SJCRH30 (cell line): Measurements from ENCODE around the gene PSG1. TPM values are rescaled to one million over a fixed set of nuclear protein-coding genes. Genes with fewer than 3 reads are reported as not detected.
"Not testable (repeated sequence)": the region's sequence is repeated elsewhere in the genome, so short reads cannot be mapped to it uniquely, and the experiment has no call there.

Experiments
- DNase-seq, 2 experiments: peaks; one replicate each; pipeline ENCODE4 v3.0.0-alpha.2; 2015 to 2020
- H3K27ac ChIP-seq: fragments of 250-450 bp; sonication (Bioruptor Pico); 2 replicates; pipeline ENCODE4 v1.5.1; 2020; ENCODE audit warnings: mild to moderate bottlenecking, moderate library complexity
- H3K27me3 ChIP-seq: fragments of 250-450 bp; sonication (Bioruptor Pico); 2 replicates; pipeline ENCODE4 v1.5.1; 2020; ENCODE audit warnings: mild to moderate bottlenecking, moderate library complexity
- H3K36me3 ChIP-seq: fragments of 250-450 bp; sonication (Bioruptor Pico); 2 replicates; pipeline ENCODE4 v1.5.1; 2020; ENCODE audit warnings: mild to moderate bottlenecking, moderate library complexity
- H3K4me1 ChIP-seq: fragments of 250-450 bp; sonication (Bioruptor Pico); 2 replicates; pipeline ENCODE4 v1.5.1; 2020; ENCODE audit warnings: mild to moderate bottlenecking, moderate library complexity
- H3K4me3 ChIP-seq: fragments of 250-450 bp; sonication (Bioruptor Pico); 2 replicates; pipeline ENCODE4 v1.5.1; 2020; ENCODE audit warnings: mild to moderate bottlenecking, moderate library complexity
- H3K9me3 ChIP-seq: fragments of 250-450 bp; sonication (Bioruptor Pico); replicated peaks from 2 replicates; pipeline ENCODE4 v1.5.1; 2020; ENCODE audit warnings: mild to moderate bottlenecking, moderate library complexity
- total RNA-seq: library from RNA; depleted of rRNA; stranded (reverse); fragments of >200 nt; shearing (Covaris generic); gene quantifications from 2 replicates; pipeline ENCODE4 v1.2.3, GENCODE V29; 2014

PSG1 gene
- total RNA-seq, 1 experiment from 2014 or later: not detected

DNA sequence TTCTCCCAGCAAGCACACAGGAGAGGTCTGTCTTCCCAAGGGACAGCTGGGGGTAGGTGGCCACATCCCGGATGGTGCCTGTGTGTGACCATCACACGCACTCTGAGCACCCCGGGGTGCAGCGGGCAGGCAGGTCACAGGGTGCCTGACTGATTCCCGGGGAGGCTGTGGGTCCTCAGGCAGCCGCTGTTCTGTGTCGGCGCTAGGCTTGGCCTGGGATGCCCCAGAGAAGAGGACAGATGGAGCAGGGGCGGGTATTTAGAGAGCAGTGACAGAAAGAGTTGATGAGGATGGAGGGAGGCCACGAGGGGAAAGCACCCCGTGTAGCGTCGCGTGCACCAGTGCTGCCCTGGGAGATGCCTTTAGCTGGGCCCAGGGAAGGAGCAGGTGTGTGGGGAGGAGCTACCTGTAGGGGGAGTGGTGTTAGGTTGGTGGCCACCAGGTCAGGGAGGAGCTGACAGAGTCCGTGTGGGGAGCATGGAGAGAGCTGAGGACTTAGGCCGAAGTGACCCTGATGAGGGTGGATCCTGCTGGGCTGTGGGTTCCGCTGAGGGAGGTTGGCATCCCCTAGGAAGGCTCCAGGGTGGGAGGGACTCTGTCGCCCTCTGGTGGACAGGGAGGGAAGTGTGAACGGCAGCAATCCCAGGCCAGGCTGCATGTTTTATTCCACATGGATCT, 22.5 kb downstream of the PSG1 start:
- not testable (repeated sequence) for H3K4me3 ChIP-seq, H3K27ac ChIP-seq, H3K27me3 ChIP-seq, H3K9me3 ChIP-seq, H3K36me3 ChIP-seq
- peaks cover 18% of the 10 kb centered on the region for H3K4me1 ChIP-seq
- DNase-seq: peak; percentile 37 to 51

DNA sequence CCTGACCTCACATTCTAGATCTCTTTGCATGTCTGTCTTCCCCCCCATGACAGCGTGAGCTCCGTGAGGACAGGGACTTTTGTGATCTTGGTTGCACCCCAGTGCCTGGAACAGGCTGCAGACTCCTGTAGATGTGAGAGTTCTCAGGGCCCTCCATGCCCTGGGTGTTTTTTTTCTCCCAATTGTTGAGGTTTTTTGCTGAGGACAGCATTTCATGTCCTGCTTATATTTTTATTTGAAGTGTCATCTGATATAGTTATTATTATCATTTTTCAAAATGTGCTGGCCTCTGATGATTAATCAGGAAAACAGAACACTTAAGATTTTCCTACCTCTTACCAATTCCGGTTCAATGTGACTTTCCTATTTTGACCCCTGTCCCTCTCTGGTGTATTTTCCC, 24.8 kb downstream of the PSG1 start:
- H3K36me3 ChIP-seq, H3K27me3 ChIP-seq, H3K4me3 ChIP-seq, DNase-seq, H3K27ac ChIP-seq, H3K9me3 ChIP-seq: not testable (repeated sequence)
- H3K4me1 ChIP-seq: peaks cover 36% of the 10 kb centered on the region

DNA sequence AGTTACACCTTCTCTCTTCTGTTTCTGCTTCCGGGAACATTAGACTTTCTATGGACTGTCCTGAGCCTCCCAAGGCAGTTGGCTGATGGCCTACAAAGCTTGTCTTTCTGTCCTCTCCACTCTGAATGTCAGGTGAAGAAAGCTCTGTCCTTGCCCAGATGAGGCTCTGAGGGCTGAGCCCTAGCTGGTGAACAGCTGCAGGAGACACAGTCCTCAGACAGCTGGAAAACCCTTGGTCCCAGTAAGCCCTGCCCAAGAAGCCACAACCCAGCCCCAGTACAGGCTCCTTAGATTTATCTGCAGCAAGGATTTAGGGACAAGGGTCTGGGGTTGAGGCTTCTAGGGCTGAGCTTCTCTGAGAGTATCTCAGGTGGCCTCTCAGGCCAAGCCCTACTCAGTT, 26.3 kb downstream of the PSG1 start:
- peak; percentile 43 to 64 for DNase-seq
- Histone ChIP-seq H3K4me1 (peaks cover 36% of the 10 kb centered on the region), H3K27ac (peak overlapping the region; percentile 91)
- H3K36me3 ChIP-seq, H3K4me3 ChIP-seq, H3K27me3 ChIP-seq, H3K9me3 ChIP-seq: not testable (repeated sequence)

DNA sequence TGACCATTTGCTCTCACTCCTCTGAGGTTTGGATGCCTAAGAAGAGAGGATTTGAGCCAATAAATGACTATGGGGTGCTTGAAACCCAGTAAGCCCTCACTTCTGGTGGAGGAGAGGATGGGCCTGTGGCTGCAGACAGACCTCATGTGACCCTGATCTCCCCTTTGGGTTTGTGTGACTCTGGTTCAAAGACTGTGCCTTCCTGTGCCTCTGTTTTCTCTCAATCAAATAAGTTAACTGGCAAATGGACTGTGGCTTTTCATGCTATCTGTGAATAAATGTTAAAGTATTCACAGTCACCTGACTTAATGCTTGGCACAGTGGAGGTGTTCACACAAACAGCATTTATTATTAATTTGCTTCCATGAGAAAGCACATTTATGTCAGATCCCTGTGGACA, 26.7 kb downstream of the PSG1 start:
- DNase-seq, H3K36me3 ChIP-seq, H3K4me3 ChIP-seq, H3K27me3 ChIP-seq, H3K9me3 ChIP-seq: not testable (repeated sequence)
- H3K4me1 ChIP-seq: peaks cover 36% of the 10 kb centered on the region
- peak overlapping the region; percentile 91 for H3K27ac ChIP-seq

DNA sequence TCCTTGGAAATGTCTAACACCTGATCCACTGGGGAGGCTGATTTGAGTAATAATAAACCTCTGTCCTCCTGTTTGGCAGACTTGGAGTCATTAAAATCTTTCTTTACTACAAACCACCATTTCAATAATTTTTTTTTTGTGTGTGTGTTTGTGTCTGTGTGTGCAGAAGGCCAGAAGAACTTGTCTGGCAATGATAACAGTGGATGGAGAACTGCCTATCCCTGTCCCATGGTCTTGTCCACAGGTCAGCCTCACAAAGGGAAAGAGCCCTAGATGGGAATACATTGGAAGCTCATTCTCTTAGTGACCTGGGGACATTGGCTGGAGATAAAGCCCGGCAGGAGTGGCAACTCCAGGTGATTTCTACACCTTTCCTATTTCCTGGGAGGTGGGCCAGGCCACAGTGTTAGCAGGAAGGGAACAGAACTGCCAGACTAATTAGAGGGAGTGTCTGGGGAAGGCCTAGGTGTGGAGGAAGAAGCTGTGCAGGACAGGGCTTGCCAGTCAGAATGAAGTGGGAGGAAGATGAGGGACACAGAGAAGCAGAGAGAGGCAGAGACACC, 27.7 kb downstream of the PSG1 start:
- DNase-seq, H3K27me3 ChIP-seq, H3K36me3 ChIP-seq, H3K4me3 ChIP-seq, H3K9me3 ChIP-seq: not testable (repeated sequence)
- Histone ChIP-seq H3K4me1 (peaks cover 36% of the 10 kb centered on the region), H3K27ac (peak overlapping the region; percentile 91)

DNA sequence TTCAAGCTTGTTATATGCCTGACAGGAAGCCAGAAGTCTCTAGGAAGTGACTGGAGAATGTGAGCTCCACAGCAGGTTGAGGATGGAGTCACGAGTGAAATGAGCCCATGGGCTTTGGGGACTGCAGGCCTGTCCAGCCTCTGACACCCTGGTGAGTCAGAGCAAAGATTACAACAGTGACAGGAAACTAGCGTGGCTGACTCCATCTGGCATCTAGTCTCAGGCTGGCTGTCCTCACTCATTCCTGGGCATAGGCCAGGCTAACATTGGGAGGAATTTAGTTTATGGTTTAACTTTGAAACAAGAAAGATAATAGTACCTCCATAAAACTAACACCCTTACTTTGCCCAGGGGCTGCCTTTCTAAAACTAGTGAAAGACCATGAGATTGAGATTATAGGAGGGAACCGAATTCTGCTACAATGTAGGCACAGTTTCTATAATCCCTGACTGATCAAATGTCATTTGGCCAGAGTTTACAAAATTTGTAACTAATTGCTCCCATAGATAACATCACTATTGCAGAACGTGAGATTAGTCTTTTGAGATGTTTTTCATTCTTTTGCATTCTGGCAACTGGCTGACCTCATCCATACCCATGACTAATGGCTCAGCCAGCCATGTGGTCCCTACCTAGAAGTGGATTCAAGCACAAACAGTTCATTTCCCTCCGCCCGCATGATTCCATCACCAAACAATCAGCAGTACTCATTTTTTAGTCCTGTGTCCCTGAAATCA, 28.4 kb downstream of the PSG1 start:
- Histone ChIP-seq H3K9me3 (no peaks in the 10 kb centered on the region), H3K36me3 (no peaks in the 10 kb centered on the region), H3K27ac (peak overlapping the region; percentile 91), H3K4me1 (peaks cover 36% of the 10 kb centered on the region), H3K27me3 (no peaks in the 10 kb centered on the region), H3K4me3 (no peak overlapping the region)
- DNase-seq: peak; percentile 78 to 81

DNA sequence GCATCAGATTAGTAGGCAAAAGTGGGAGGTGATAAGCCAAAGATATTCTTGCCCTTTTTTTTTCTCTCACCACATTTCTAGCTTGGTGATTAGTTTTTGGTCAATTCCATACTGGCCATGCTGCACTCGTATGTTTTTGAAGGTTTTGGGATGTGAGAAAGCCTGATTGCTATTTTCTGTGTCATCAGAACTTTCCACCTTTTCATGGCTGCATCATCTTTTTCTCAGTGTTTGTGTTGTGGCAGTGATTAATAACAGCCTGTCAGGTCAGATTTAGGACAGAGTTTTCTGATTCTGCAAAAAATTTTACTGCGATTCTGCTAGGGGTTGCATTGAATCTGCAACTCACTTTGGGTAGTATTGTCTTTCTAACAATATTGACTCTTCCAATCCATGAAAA, 32.9 kb downstream of the PSG1 start:
- no peak for DNase-seq
- no peak overlapping the region for H3K4me3 ChIP-seq

DNA sequence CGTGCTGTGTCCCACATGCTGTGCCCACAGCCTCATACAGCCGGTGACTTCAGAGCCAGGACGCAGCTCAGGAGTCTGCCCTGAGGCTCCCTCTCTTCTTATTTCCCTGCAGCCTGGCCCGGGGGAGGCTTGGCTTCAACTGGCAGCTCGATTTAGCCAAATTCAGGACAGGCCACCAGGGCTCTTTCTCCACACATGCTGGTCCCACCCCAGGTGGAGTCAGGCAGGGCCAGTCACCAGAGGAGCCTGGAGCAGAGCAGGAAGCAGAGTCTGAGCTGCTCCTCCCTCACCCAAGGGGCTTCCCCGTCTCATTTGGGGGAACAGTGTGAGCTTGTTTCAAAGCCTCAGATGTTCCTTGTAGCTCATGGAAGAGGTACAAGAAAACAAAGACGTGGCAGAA, 35.9 kb downstream of the PSG1 start:
- H3K27me3 ChIP-seq, H3K36me3 ChIP-seq, H3K4me3 ChIP-seq, H3K4me1 ChIP-seq, DNase-seq, H3K9me3 ChIP-seq, H3K27ac ChIP-seq: not testable (repeated sequence)

More for the DNA sequence above, 32.9 kb downstream of the PSG1 start:
- peaks cover 15% of the 10 kb centered on the region for H3K4me1 ChIP-seq
- no peak overlapping the region for H3K27ac ChIP-seq
- no peaks in the 10 kb centered on the region for H3K9me3 ChIP-seq
- no peaks in the 10 kb centered on the region for H3K36me3 ChIP-seq
- H3K27me3 ChIP-seq: no peaks in the 10 kb centered on the region

DNA sequence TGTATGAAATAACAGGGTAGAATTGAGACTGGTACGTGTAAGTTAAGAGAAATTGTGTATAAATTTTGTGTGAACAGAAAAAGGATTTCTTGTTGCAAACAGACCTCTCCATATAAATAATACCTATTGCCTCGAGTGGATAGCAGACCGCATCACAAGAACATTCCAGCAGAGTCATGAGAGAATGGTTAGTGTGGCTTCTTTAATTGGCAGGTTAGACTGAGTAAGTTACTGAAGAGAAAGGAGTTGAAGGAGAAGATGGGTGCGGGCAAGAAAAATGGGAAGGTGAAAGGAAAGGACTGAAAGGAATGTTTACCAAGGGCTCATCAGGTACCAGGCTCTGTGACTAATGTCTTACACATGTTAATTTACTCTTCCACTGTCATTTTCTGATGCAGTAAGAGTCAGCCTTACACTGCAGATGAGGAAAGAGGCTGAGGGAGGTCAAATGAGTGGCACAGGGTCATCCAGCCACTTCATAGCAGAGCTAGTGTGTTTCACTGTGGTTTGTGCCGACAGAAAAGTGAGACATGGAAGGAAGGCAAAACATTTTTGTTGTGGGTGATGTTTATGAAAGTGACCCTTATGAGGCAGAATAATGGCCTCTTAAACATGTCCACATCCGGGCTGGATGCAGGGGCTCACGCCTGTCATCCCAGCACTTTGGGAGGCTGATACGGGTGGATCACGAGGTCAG, 46.6 kb downstream of the PSG1 start:
- not testable (repeated sequence) for H3K27ac ChIP-seq, H3K9me3 ChIP-seq, H3K4me1 ChIP-seq, H3K36me3 ChIP-seq, H3K27me3 ChIP-seq, DNase-seq, H3K4me3 ChIP-seq

DNA sequence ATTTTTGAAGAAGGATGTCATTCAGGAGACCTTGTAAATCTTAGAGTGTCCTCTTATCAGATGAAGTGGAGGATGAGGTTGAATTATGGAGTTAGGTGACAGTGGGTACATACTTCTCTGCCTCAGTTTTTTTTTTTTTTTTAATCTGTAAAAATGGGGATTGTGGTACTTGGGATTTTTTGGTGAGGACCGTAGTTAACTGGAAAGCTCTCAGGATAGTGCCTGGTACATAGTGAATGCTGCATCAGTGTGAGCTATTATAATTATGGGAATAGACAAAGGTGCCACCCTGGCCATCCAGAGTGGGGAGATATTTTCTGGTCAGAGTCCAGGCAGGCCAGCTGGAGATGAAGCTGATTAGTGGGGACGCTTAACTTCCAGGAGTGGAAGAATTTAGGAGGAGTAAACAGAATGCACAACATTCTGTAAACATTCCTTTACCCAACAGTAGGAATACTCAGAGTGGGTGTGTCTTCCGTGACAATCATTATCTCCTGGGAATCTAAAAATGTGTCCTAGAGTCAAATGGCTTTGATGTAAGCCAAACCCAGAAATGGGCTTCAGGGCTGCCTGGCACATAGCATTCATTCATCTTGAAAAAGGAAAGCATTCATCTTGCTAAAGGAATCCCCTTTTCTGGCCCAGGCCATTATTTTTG, 47.4 kb downstream of the PSG1 start:
- not testable (repeated sequence) for H3K36me3 ChIP-seq, H3K27me3 ChIP-seq, H3K4me1 ChIP-seq, H3K9me3 ChIP-seq, DNase-seq, H3K27ac ChIP-seq, H3K4me3 ChIP-seq

DNA sequence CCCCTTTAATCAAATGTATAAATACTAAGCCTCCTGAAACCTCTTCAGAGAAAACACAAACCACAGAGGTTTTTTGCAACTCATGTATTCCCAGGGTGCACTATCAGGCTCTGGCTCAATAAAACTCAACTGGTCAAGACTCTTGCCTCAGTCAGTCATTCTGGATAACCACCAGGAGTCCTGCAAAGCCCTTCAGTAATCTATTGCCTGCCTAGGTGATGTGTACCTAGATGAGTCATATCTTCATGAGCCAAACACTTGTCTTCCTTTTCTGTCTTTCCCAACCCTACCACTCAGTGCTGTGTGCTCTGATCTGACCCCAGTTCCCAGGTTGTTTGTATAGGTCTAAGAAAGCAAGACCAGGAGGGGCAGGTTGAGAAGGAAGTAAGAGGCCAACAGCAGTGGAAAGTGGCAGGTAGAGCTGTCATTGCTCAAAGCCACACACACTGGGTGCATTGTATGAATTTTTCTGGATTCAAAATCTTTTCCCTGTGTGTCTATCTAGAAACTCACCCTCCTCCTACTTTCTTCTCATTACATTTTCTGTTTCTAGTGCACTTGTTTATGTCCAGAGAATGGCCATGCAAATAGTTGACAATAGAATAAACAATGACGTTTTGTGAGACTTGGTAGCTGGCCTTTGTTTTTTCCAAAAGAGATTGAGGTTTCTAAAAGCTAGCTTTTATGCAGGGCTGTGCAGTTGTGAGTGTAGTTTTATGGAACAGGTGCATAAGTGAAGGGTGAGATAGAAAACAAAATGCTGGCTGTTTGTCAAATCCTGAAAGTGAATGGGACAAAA, 48.1 kb downstream of the PSG1 start:
- H3K4me3 ChIP-seq: no peak overlapping the region
- no peak overlapping the region for H3K27ac ChIP-seq
- H3K27me3 ChIP-seq: no peaks in the 10 kb centered on the region
- H3K36me3 ChIP-seq: no peaks in the 10 kb centered on the region
- H3K4me1 ChIP-seq: no peaks in the 10 kb centered on the region
- DNase-seq: no peak
- no peaks in the 10 kb centered on the region for H3K9me3 ChIP-seq

DNA sequence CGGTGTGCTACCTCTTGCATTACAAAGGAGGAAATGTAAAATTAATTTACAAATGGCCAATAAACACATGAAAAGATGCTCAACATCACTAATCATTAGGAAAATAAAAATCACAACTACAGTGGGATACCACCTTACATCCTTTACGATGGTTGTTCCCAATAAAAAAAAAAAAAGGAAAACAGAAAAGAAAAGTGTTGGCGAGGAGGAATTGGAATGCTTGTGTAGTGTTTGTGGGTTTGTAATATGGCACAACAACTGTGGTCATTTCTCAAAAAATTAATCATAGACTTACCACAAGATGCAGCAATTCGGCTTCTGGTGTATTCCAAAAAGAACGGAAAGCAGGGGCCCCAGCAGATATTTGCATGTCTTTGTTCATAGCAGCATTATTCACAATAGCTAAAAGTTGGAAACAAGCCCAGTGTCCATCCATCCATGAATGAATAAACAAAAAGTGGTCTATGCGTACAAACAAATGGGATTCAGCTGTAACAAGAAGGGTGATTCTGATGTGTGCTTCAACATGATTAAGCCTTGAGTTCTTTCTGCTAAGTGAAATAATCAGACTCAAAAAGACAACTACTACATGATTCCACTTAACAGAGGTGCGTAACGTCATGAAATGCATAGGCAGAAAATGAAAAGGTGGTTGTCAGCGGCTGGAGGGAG, 58.1 kb downstream of the PSG1 start:
- not testable (repeated sequence) for H3K27ac ChIP-seq, H3K4me1 ChIP-seq, H3K27me3 ChIP-seq, DNase-seq, H3K4me3 ChIP-seq, H3K36me3 ChIP-seq, H3K9me3 ChIP-seq

DNA sequence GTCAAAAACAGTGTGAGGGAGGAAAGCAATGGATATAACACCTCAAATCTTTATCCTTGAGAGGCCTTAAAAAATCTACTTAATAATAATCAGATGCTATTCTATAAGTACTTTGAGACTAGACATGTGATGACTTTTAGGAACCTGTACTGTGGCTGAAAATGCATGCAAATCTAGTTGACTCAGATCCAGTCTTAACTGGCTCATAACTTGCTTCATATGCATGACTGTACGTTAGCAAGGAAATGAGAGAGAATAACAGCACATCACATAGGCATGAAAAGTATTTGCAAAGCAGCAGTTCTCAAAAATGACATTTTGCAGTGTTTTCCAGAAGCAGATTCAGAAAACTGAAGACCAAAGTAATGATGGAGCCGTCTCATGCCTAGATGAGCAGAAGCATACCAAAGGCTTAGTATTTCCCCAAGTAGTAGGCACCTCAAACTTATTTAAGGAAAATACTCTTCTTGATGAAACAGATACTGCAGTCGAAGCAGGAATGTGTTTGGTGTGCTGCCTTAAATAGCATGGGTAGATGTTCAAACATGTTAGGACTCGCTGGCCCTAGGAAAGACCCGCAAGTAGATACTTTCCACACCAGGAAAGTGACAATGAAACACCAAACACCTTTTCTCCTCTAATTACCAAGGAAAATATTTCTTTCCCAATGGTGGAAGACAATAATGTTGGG, 59.4 kb downstream of the PSG1 start:
- not testable (repeated sequence) for H3K27ac ChIP-seq

More for the DNA sequence above, 59.4 kb downstream of the PSG1 start:
- H3K36me3 ChIP-seq, H3K4me1 ChIP-seq, H3K9me3 ChIP-seq, DNase-seq, H3K4me3 ChIP-seq, H3K27me3 ChIP-seq: not testable (repeated sequence)
